C4-2B (cell line): ENCODE results near the gene TEX2.

Experiments used
- CTCF ChIP-seq: fragments of 450-650 bp; conservative IDR thresholded peaks from 2 replicates; pipeline ENCODE4 v1.5.1; 2017; ENCODE audit warnings: mild to moderate bottlenecking
- ZFX ChIP-seq: fragments of 450-650 bp; IDR thresholded peaks from 2 replicates; pipeline ENCODE4 v1.6.1; 2017

DNA sequence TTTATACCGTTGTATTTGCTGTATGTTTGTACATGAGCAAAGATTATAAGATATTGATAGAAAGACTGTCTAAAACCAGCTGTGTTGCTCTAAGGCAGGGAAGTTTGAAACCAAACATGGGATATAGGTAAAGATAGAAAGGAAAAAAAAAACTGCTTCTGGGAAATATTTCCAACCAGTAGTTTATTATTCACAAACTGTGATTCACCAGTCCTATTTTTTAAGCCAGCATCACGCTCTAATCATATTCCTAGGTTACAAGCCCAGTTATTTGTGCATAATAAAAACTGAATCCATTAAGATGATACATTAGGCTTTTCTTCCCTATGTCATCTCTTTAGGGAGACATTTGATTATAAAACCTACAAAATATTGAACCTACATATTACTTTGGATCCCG, 137.1 kb downstream of the TEX2 start:
- TF ChIP-seq CTCF (no peak), ZFX (no peak)
